GM23338 (cell line): ENCODE data around the gene SLC9C1.

Source experiments
- CREB1 ChIP-seq: fragments of 250-450 bp; sonication (Bioruptor Pico); IDR thresholded peaks from 2 replicates; pipeline ENCODE4 v1.5.0; 2020; ENCODE audit warnings: low read depth, mild to moderate bottlenecking, moderate library complexity
- CTCF ChIP-seq, 2 experiments: fragments of 200-600 bp in 1 of 2; sonication (generic) in 1 of 2; conservative IDR thresholded peaks; 2 replicates each; pipeline versions ENCODE4 v1.5.1 to v1.6.1; 2016 to 2017; ENCODE audit warnings: antibody characterized with exemption in 2 of 2, low read depth in 2 of 2, mild to moderate bottlenecking in 2 of 2, moderate library complexity in 1 of 2
- ETS1 ChIP-seq: IDR thresholded peaks from 2 replicates; pipeline ENCODE4 v1.6.1; 2016; ENCODE audit warnings: antibody characterized with exemption
- EZH2 ChIP-seq: fragments of 200-600 bp; sonication (generic); IDR thresholded peaks from one replicate; pipeline ENCODE4 v1.8.0; 2017; ENCODE audit warnings: antibody characterized with exemption, mild to moderate bottlenecking, low read depth; ENCODE audit not compliant: unreplicated experiment
- EZH2phosphoT487 ChIP-seq: fragments of 200-600 bp; sonication (generic); IDR thresholded peaks from one replicate; pipeline ENCODE4 v1.8.1; 2018; ENCODE audit warnings: antibody characterized with exemption; ENCODE audit not compliant: unreplicated experiment
- JUNB ChIP-seq: IDR thresholded peaks from one replicate; pipeline ENCODE4 v1.6.1; 2016; ENCODE audit warnings: antibody characterized with exemption; ENCODE audit not compliant: unreplicated experiment
- POLR2AphosphoS5 ChIP-seq: IDR thresholded peaks from 2 replicates; pipeline ENCODE4 v1.6.1; 2016; ENCODE audit warnings: antibody characterized with exemption, low read depth
- REST ChIP-seq: IDR thresholded peaks from one replicate; pipeline ENCODE4 v1.6.1; 2018; ENCODE audit warnings: antibody characterized with exemption; ENCODE audit not compliant: unreplicated experiment
- STAT1 ChIP-seq: IDR thresholded peaks from one replicate; pipeline ENCODE4 v1.6.1; 2016; ENCODE audit warnings: antibody characterized with exemption; ENCODE audit not compliant: unreplicated experiment
- ZNF114 ChIP-seq: fragments of 250-450 bp; sonication (Bioruptor Pico); IDR thresholded peaks from 2 replicates; pipeline ENCODE4 v1.5.0; 2020; ENCODE audit warnings: mild to moderate bottlenecking, moderate library complexity
- ZNF331 ChIP-seq: fragments of 250-450 bp; sonication (Bioruptor Pico); IDR thresholded peaks from 2 replicates; pipeline ENCODE4 v1.5.0; 2020; ENCODE audit warnings: low read depth, mild to moderate bottlenecking, moderate library complexity
- ZNF462 ChIP-seq: fragments of 250-450 bp; sonication (Bioruptor Pico); IDR thresholded peaks from 2 replicates; pipeline ENCODE4 v1.5.0; 2020; ENCODE audit warnings: mild to moderate bottlenecking, moderate library complexity

- TF ChIP-seq CTCF (conservative IDR thresholded peaks at IDR 0.05; ENCODE audit: low read depth in 2 of 2) = no peak
- TF ChIP-seq EZH2 = no peak
- no peak for TF ChIP-seq POLR2AphosphoS5
- no peak for TF ChIP-seq EZH2phosphoT487
- TF ChIP-seq REST = no peak
- TF ChIP-seq CREB1 (CRISPR knock-in tag) = no peak
- TF ChIP-seq ETS1 = no peak
- TF ChIP-seq JUNB = no peak
- no peak for TF ChIP-seq STAT1
- no peak for TF ChIP-seq ZNF331 (CRISPR knock-in tag)
- no peak for TF ChIP-seq ZNF462 (CRISPR knock-in tag)
- TF ChIP-seq ZNF114 (CRISPR knock-in tag) = no peak
These were observed 189.2 kb downstream of the SLC9C1 start for GRCh38 chr3:112104774-112105173.
